PC-3 (cell line): ENCODE data around the gene R3HDM1. TPM values are rescaled to one million over a fixed set of nuclear protein-coding genes. Genes with fewer than 3 reads are reported as not detected.

Experiments used
- ATAC-seq: fragments of 200-7000 bp; cut with Tn5 transposase; 2 replicates; pipeline ENCODE4 v1.9.1; 2020; ENCODE audit warnings: mild to moderate bottlenecking, moderate library complexity
- BruUV-seq: library from RNA; stranded (reverse); fragments of 400-500 nt; replicated peaks from 2 replicates; lab custom pipeline; 2021; lab: Mats Ljungman, UMichigan
- CTCF ChIA-PET: fragments of 300-600 bp; sonication (Branson Sonifier 250); formaldehyde crosslinking; loops from one replicate; lab custom pipeline; 2022; ENCODE audit warnings: antibody characterized with exemption; lab: Charles Lee
- POLR2A ChIA-PET: fragments of 300-600 bp; sonication (Branson Sonifier 250); formaldehyde crosslinking; loops from one replicate; lab custom pipeline; 2022; ENCODE audit warnings: antibody characterized with exemption; ENCODE audit not compliant: unreplicated experiment; lab: Charles Lee
- DNase-seq: peaks from one replicate; pipeline ENCODE4 v3.0.0-alpha.2; 2015
- H2AFZ ChIP-seq: fragments of 300-600 bp; sonication (generic); 2 replicates; pipeline ENCODE4 v1.6.0; 2016; ENCODE audit warnings: antibody characterized with exemption, low read length
- H3F3A ChIP-seq: fragments of 300-600 bp; sonication (generic); one replicate; pipeline ENCODE4 v1.6.0; 2017; ENCODE audit warnings: antibody characterized with exemption, low read length, control low read depth, mild to moderate bottlenecking; ENCODE audit not compliant: unreplicated experiment
- H3K27ac ChIP-seq: fragments of 300-600 bp; sonication (generic); 2 replicates; pipeline ENCODE4 v1.5.1; 2016; ENCODE audit warnings: mild to moderate bottlenecking, low read length
- H3K27me3 ChIP-seq: fragments of 300-600 bp; sonication (generic); 2 replicates; pipeline ENCODE4 v1.6.1; 2016; ENCODE audit warnings: low read length, mixed read lengths
- H3K36me3 ChIP-seq: fragments of 300-600 bp; sonication (generic); 2 replicates; pipeline ENCODE4 v1.6.1; 2016; ENCODE audit warnings: low read depth, mixed run types, low read length, mixed read lengths
- H3K4me1 ChIP-seq: fragments of 300-600 bp; sonication (generic); 2 replicates; pipeline ENCODE4 v1.5.1; 2016; ENCODE audit warnings: low read length; ENCODE audit not compliant: insufficient read depth
- H3K4me2 ChIP-seq: fragments of 300-600 bp; sonication (generic); 2 replicates; pipeline ENCODE4 v1.6.0; 2016; ENCODE audit warnings: low read length
- H3K4me3 ChIP-seq: fragments of 300-600 bp; sonication (generic); 2 replicates; pipeline ENCODE4 v1.5.1; 2016; ENCODE audit warnings: mild to moderate bottlenecking, low read length, mixed read lengths
- H3K79me2 ChIP-seq: fragments of 300-600 bp; sonication (generic); 2 replicates; pipeline ENCODE4 v1.6.1; 2017; ENCODE audit warnings: low read length, mixed read lengths
- H3K9ac ChIP-seq: fragments of 300-600 bp; sonication (generic); 2 replicates; pipeline ENCODE4 v1.6.0; 2016; ENCODE audit warnings: mild to moderate bottlenecking, low read length
- H3K9me2 ChIP-seq: fragments of 300-600 bp; sonication (generic); replicated peaks from 2 replicates; pipeline ENCODE4 v1.6.1; 2016; ENCODE audit warnings: mixed run types, low read length, mixed read lengths
- H3K9me3 ChIP-seq: fragments of 300-600 bp; sonication (generic); 2 replicates; pipeline ENCODE4 v1.6.1; 2016; ENCODE audit warnings: low read length, mixed read lengths
- H4K20me1 ChIP-seq: fragments of 300-600 bp; sonication (generic); 2 replicates; pipeline ENCODE4 v1.6.1; 2016; ENCODE audit warnings: low read length, mixed read lengths
- EZH2 ChIP-seq: fragments of 300-600 bp; sonication (generic); IDR thresholded peaks from one replicate; pipeline ENCODE4 v1.6.1; 2017; ENCODE audit warnings: antibody characterized with exemption, mild to moderate bottlenecking, low read length; ENCODE audit not compliant: unreplicated experiment
- EZH2phosphoT487 ChIP-seq: fragments of 300-600 bp; sonication (generic); IDR thresholded peaks from 2 replicates; pipeline ENCODE4 v1.6.1; 2018; ENCODE audit warnings: mild to moderate bottlenecking, antibody characterized with exemption, low read length, borderline replicate concordance
- intact Hi-C: fragments of 100-400 bp; cut with micrococcal nuclease; formaldehyde crosslinking; loops from 2 replicates; pipeline ENCODE4 v1.9.0; 2023
- total RNA-seq: library from RNA; depleted of rRNA; stranded (reverse); fragments of >200 nt; gene quantifications from 2 replicates; pipeline ENCODE4 v1.2.3, GENCODE V29; 2014
- TF ChIP-seq, protein P1 (sequence below): fragments of 300-600 bp; sonication (generic); conservative IDR thresholded peaks from 2 replicates; pipeline ENCODE4 v1.5.1; 2017; ENCODE audit warnings: antibody characterized with exemption, low read depth, mild to moderate bottlenecking, low read length

The R3HDM1 gene
- total RNA-seq, 1 experiment from 2014 or later = 12.8 TPM

DNA sequence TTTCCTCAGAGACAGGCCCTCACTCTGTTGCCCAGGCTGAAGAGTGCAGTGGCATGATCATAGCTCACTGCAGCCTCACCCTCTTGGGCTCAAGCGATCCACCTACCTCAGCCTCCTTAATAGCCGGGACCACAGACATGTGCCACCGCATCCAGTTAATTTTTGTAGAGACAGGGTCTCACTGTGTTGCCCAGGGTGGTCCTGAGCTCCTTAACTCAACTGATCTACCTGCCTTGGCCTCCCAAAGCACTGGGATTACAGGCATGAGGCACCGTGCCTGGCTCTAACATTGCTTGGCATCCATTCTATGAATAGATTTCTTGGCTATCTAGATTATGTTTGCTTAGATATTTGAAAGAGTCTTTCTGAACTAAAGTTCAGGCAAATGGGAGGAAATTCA lies 21.6 kb downstream of the R3HDM1 start:
- POLR2A ChIA-PET = no interaction called here
- BruUV-seq = no TSS peak
- Histone ChIP-seq H3K27ac (no peak overlapping the region), H3K9ac (no peak overlapping the region), H3F3A (no peaks in the 10 kb centered on the region), H3K4me1 (no peaks in the 10 kb centered on the region), H3K9me2 (no peaks in the 10 kb centered on the region), H3K27me3 (no peaks in the 10 kb centered on the region), H4K20me1 (no peaks in the 10 kb centered on the region; the same call in 1 of the 2 replicates), H3K79me2 (peaks cover 59% of the 10 kb centered on the region), H3K4me2 (no peak overlapping the region), H3K9me3 (no peaks in the 10 kb centered on the region), H2AFZ (no peak overlapping the region), H3K4me3 (no peak overlapping the region), H3K36me3 (no peaks in the 10 kb centered on the region)
- ATAC-seq (no peak), DNase-seq (no peak)
- CTCF ChIA-PET = no interaction called here
- TF ChIP-seq EZH2 (no peak), EZH2phosphoT487 (no peak)
- TF ChIP-seq, protein P1, sequence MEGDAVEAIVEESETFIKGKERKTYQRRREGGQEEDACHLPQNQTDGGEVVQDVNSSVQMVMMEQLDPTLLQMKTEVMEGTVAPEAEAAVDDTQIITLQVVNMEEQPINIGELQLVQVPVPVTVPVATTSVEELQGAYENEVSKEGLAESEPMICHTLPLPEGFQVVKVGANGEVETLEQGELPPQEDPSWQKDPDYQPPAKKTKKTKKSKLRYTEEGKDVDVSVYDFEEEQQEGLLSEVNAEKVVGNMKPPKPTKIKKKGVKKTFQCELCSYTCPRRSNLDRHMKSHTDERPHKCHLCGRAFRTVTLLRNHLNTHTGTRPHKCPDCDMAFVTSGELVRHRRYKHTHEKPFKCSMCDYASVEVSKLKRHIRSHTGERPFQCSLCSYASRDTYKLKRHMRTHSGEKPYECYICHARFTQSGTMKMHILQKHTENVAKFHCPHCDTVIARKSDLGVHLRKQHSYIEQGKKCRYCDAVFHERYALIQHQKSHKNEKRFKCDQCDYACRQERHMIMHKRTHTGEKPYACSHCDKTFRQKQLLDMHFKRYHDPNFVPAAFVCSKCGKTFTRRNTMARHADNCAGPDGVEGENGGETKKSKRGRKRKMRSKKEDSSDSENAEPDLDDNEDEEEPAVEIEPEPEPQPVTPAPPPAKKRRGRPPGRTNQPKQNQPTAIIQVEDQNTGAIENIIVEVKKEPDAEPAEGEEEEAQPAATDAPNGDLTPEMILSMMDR = no peak
- intact Hi-C loops = no loop called here

DNA sequence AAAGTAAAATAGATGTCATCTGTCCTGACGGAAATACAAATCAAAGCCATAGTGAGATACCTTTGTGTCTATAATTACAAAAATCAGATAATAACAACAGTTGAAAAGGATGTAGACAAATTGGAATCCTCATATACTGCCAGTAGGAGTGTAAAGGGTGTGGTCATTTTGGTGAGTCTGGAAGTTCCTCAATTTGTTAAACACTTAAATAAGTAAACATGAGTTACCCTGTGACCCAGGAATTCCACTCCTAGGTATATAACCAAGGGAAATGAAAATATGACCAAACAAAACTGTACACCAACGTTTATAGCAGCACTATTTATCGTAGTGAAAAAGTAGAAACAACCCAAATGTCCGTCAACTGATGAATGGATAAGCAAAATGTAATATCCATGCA lies 24.0 kb downstream of the R3HDM1 start:
- CTCF ChIA-PET = no interaction called here

GRCh38 chr2:135557530-135557929 lies 26.2 kb downstream of the R3HDM1 start:
- ChIA-PET POLR2A (no interaction called here), CTCF (interaction anchor here (0.6 kb wide), 1 partner anchor 152 kb away, joined by 3 read pairs; no protein-coding TSS in a partner anchor)
- Histone ChIP-seq H2AFZ (no peak overlapping the region), H3F3A (no peaks in the 10 kb centered on the region), H3K79me2 (peaks cover 63% of the 10 kb centered on the region), H3K27me3 (no peaks in the 10 kb centered on the region), H3K9me3 (no peaks in the 10 kb centered on the region), H3K27ac (no peak overlapping the region), H3K4me2 (no peak overlapping the region), H3K36me3 (no peaks in the 10 kb centered on the region; the same call in 1 of the 2 replicates), H3K9me2 (no peaks in the 10 kb centered on the region), H3K4me3 (no peak overlapping the region), H3K9ac (no peak overlapping the region), H3K4me1 (no peaks in the 10 kb centered on the region), H4K20me1 (no peaks in the 10 kb centered on the region; the same call in 1 of the 2 replicates)
- ATAC-seq (no peak), DNase-seq (no peak)
- TF ChIP-seq, protein P1 = no peak
- no peak for TF ChIP-seq EZH2
- TF ChIP-seq EZH2phosphoT487 = no peak
- no TSS peak for BruUV-seq
- intact Hi-C loops = no loop called here

More for the DNA sequence above, 24.0 kb downstream of the R3HDM1 start:
- ATAC-seq (no peak), DNase-seq (no peak)
- BruUV-seq = no TSS peak
- Histone ChIP-seq H3K36me3 (no peaks in the 10 kb centered on the region), H2AFZ (no peak overlapping the region), H3K4me2 (no peak overlapping the region), H3K4me1 (no peaks in the 10 kb centered on the region), H3K4me3 (no peak overlapping the region), H3K27me3 (no peaks in the 10 kb centered on the region), H3K79me2 (peaks cover 69% of the 10 kb centered on the region), H3K27ac (no peak overlapping the region), H3F3A (no peaks in the 10 kb centered on the region), H3K9ac (no peak overlapping the region), H3K9me2 (no peaks in the 10 kb centered on the region), H3K9me3 (no peaks in the 10 kb centered on the region), H4K20me1 (no peaks in the 10 kb centered on the region; the same call in 1 of the 2 replicates)
- intact Hi-C loops = no loop called here
- POLR2A ChIA-PET = no interaction called here
- no peak for TF ChIP-seq EZH2phosphoT487
- TF ChIP-seq, protein P1 = no peak
- no peak for TF ChIP-seq EZH2
